HepG2 (cell line): ENCODE data around the gene BCL2L1. TPM values are rescaled to one million over a fixed set of nuclear protein-coding genes. Genes with fewer than 3 reads are reported as not detected.
"Not testable (repeated sequence)": the region's sequence is repeated elsewhere in the genome, so short reads cannot be mapped to it uniquely, and the experiment has no call there.

ENCODE experiments used
- ATAC-seq: fragments of 200-7000 bp; cut with Tn5 transposase; 3 replicates; pipeline ENCODE4 v1.9.1; 2020; ENCODE audit warnings: mild to moderate bottlenecking, moderate library complexity
- BruUV-seq: library from RNA; stranded (reverse); fragments of 400-500 nt; replicated peaks from 2 replicates; lab custom pipeline; 2021; lab: Mats Ljungman, UMichigan
- CTCF ChIA-PET: fragments of 300-600 bp; formaldehyde crosslinking; extraction: SDS; loops from one replicate; lab custom pipeline; 2021; ENCODE audit warnings: low total read pairs, inconsistent platforms, low intra/inter-chr PET ratio; lab: Yijun Ruan, JAX
- POLR2A ChIA-PET: fragments of 350-600 bp; sonication (Branson Sonifier 250); formaldehyde crosslinking; loops from one replicate; lab custom pipeline; 2020; ENCODE audit warnings: antibody characterized with exemption, inconsistent platforms; lab: Yijun Ruan, JAX
- DNase-seq: peaks from one replicate; pipeline ENCODE4 v3.0.0-alpha.2; 2015; ENCODE audit warnings: low spot score
- FAIRE-seq: peaks from 3 replicates; lab custom pipeline; 2011; peaks lifted over from hg19 to GRCh38; lab: Jason Lieb, UNC
- H2AFZ ChIP-seq: one replicate; pipeline ENCODE4 v1.6.1; 2011; ENCODE audit warnings: low read length, inconsistent platforms
- H3K27ac ChIP-seq: fragments of 300-600 bp; 3 replicates; pipeline ENCODE4 v1.8.0; 2011; ENCODE audit warnings: mixed run types, mild to moderate bottlenecking, mixed read lengths, low read length, inconsistent platforms; ENCODE audit not compliant: insufficient read depth; ENCODE audit errors: extremely low read length
- H3K27me3 ChIP-seq, 2 experiments: fragments of 200-600 bp in 1 of 2; 2 replicates in 1 of 2; 3 replicates in 1 of 2; pipeline versions ENCODE4 v1.6.0 to v1.8.0; 2011; ENCODE audit warnings: low read length in 2 of 2, mild to moderate bottlenecking in 2 of 2, moderate library complexity in 2 of 2, inconsistent platforms in 1 of 2; ENCODE audit not compliant: insufficient read depth in 2 of 2, control insufficient read depth in 1 of 2
- H3K36me3 ChIP-seq, 2 experiments: fragments of 200-600 bp in 1 of 2; replicated peaks in 1 of 2; 2 replicates in 1 of 2; 3 replicates in 1 of 2; pipeline versions ENCODE4 v1.5.1 to v1.8.0; 2011; ENCODE audit warnings: low read length in 2 of 2, inconsistent platforms in 1 of 2; ENCODE audit not compliant: insufficient read depth in 2 of 2, control insufficient read depth in 1 of 2
- H3K4me1 ChIP-seq: 2 replicates; pipeline ENCODE4 v1.5.1; 2012; ENCODE audit warnings: low read length, inconsistent platforms; ENCODE audit not compliant: insufficient read depth
- H3K4me2 ChIP-seq: 2 replicates; pipeline ENCODE4 v1.6.0; 2011; ENCODE audit warnings: low read depth, low read length, inconsistent platforms
- H3K4me3 ChIP-seq, 3 experiments: fragments of 200-600 bp in 1 of 3; sonication (generic), shearing (Covaris generic) in 1 of 3; replicated peaks in 1 of 3; 2 replicates each; pipeline ENCODE4 v1.5.1; 2011 to 2016; ENCODE audit warnings: low read length in 3 of 3, inconsistent platforms in 2 of 3, low read depth in 2 of 3, mild to moderate bottlenecking in 2 of 3, control low read depth in 1 of 3, mixed read lengths in 1 of 3; ENCODE audit not compliant: insufficient read depth in 1 of 3
- H3K79me2 ChIP-seq: one replicate; pipeline ENCODE4 v1.6.1; 2011; ENCODE audit warnings: low read length, inconsistent platforms; ENCODE audit not compliant: insufficient read depth
- H3K9ac ChIP-seq: 2 replicates; pipeline ENCODE4 v1.6.0; 2011; ENCODE audit warnings: mild to moderate bottlenecking, low read depth, low read length, inconsistent platforms; ENCODE audit not compliant: insufficient read depth
- H3K9me3 ChIP-seq: 2 replicates; pipeline ENCODE4 v1.5.1; 2012; ENCODE audit warnings: mild to moderate bottlenecking, low read length
- H4K20me1 ChIP-seq: 2 replicates; pipeline ENCODE4 v1.6.0; 2011; ENCODE audit warnings: inconsistent platforms, mild to moderate bottlenecking, low read length, moderate library complexity; ENCODE audit not compliant: insufficient read depth
- NR2F6 ChIP-seq, 2 experiments: IDR thresholded peaks; 2 replicates each; pipeline ENCODE4 v1.6.1; 2016; ENCODE audit warnings: antibody characterized with exemption in 1 of 2, mild to moderate bottlenecking in 1 of 2
- SALL2 ChIP-seq: sonication (generic); formaldehyde crosslinking; IDR thresholded peaks from 2 replicates; pipeline ENCODE4 v1.8.1; 2023; ENCODE audit warnings: mild to moderate bottlenecking, missing genetic modification reagents, inconsistent platforms
- ZFP36L2 ChIP-seq: sonication (generic); formaldehyde crosslinking; IDR thresholded peaks from 2 replicates; pipeline ENCODE4 v1.4.0; 2020; ENCODE audit warnings: missing genetic modification reagents
- ZNF10 ChIP-seq: sonication (generic); formaldehyde crosslinking; IDR thresholded peaks from 2 replicates; pipeline ENCODE4 v1.4.0; 2020; ENCODE audit warnings: mild to moderate bottlenecking, low read depth, missing genetic modification reagents, borderline replicate concordance
- ZNF337 ChIP-seq: sonication (generic); formaldehyde crosslinking; IDR thresholded peaks from 2 replicates; pipeline ENCODE4 v1.5.1; 2020; ENCODE audit warnings: missing genetic modification reagents, low read depth, mild to moderate bottlenecking, borderline replicate concordance
- ZNF557 ChIP-seq: sonication (generic); formaldehyde crosslinking; IDR thresholded peaks from 2 replicates; pipeline ENCODE4 v1.4.0; 2020; ENCODE audit warnings: missing genetic modification reagents
- ZNF639 ChIP-seq: conservative IDR thresholded peaks from 2 replicates; pipeline ENCODE4 v1.6.1; 2018; ENCODE audit warnings: missing genetic modification reagents
- WGBS: methylation state at CpG from one replicate; pipeline ENCODE4 v1.1.6; 2017; ENCODE audit warnings: low lambda C conversion rate; 5-methylcytosine and 5-hydroxymethylcytosine counted together
- in situ Hi-C: cut with HindIII; loops from 2 replicates; pipeline ENCODE4 v1.10.0; 2017; ENCODE audit warnings: low pct_unique_long_range_greater_than_20kb; ENCODE audit not compliant: extremely low pct_ligation_motif_present
- intact Hi-C: fragments of 100-400 bp; cut with micrococcal nuclease; formaldehyde crosslinking; loops from one replicate; pipeline ENCODE4 v1.10.0; 2022; ENCODE audit not compliant: unreplicated experiment
- polyA plus RNA-seq, 8 experiments: library from polyadenylated mRNA; depleted of rRNA in 3 of 8; stranded (reverse) in 7 of 8; unstranded in 1 of 8; fragments of >200 nt; fragmentation: Illumina TruSeq in 4 of 8; extraction: Trizol in 4 of 8; gene quantifications; 2 replicates each; pipeline versions ENCODE4 v1.2.1 to v1.2.3, GENCODE V29; 2011 to 2016; ENCODE audit warnings: low read depth in 4 of 8, missing spikeins in 1 of 8, mixed read lengths in 1 of 8; ENCODE audit not compliant: insufficient read depth in 1 of 8
- total RNA-seq, 5 experiments: library from RNA; depleted of rRNA; stranded (reverse); fragments of >200 nt; fragmentation: Illumina TruSeq; extraction: Trizol; gene quantifications; 2 replicates each; pipeline ENCODE4 v1.2.3, GENCODE V29; 2016; ENCODE audit warnings: low read depth in 1 of 5
- TF ChIP-seq, protein P1 (sequence below): sonication (generic); formaldehyde crosslinking; IDR thresholded peaks from 2 replicates; pipeline ENCODE4 v1.4.0; 2020; ENCODE audit warnings: missing genetic modification reagents, mild to moderate bottlenecking, borderline replicate concordance

The BCL2L1 gene
- total and polyA plus RNA-seq, 2 of the 13 experiments (the other 11 are each of a cell fraction or from before 2014, with no cell fraction given) = 164 to 258 TPM

DNA sequence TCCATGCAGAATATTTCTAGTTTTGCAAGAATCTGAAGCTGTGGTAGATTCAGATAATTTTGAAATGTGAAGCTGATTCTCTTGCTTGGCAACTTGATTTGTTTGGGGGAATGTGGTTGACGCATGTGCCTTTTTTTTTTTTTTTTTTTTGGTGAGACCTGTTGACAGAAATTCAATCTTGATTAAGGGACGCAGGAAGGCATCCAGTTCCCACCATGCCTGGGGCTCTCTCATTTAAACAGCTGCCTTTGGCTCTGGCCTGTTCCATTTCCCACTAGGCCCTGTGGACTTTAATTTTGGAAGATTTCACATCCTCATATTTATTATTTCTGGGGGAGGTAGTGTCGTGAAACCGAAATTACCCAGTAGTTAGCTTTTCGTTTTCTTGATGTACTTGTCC lies 25.0 kb upstream of the BCL2L1 start:
- TF ChIP-seq ZNF557 (CRISPR knock-in tag) = no peak
- TF ChIP-seq NR2F6 (IDR thresholded peaks at IDR 0.05) = no peak
- TF ChIP-seq NR2F6 (CRISPR knock-in tag; IDR thresholded peaks at IDR 0.05) = no peak
- no peak for TF ChIP-seq ZNF337 (CRISPR knock-in tag)
- TF ChIP-seq SALL2 (CRISPR knock-in tag) = no peak
- no peak for TF ChIP-seq ZNF639
- no peak for TF ChIP-seq ZFP36L2 (CRISPR knock-in tag)
- no peak for TF ChIP-seq ZNF10 (CRISPR knock-in tag)
- Histone ChIP-seq H3K4me1 (peaks cover 35% of the 10 kb centered on the region), H3K9me3 (no peaks in the 10 kb centered on the region), H3K27me3 (no peaks in the 10 kb centered on the region), H3K36me3 (peaks cover 8 to 49% of the 10 kb centered on the region in 2 experiments), H3K4me3 (no peak overlapping the region), H4K20me1 (no peaks in the 10 kb centered on the region), H2AFZ (no peak overlapping the region), H3K9ac (no peak overlapping the region), H3K4me2 (no peak overlapping the region), H3K79me2 (peaks cover 92% of the 10 kb centered on the region), H3K27ac (no peak overlapping the region)
- CTCF ChIA-PET = no interaction called here
- POLR2A ChIA-PET = interaction anchor here (1.5 kb wide), 1 partner anchor 9 kb away, joined by 5 read pairs; the partner anchor contains the start of gene TPX2
- WGBS = 96% methylated on average over 5 of the region's 5 CpGs
- in situ Hi-C loops = no loop called here
- no peak for FAIRE-seq
- no TSS peak for BruUV-seq
- ATAC-seq = no peak
- intact Hi-C loops = no loop called here
- DNase-seq = no peak

- H3K4me1 ChIP-seq = peaks cover 40% of the 10 kb centered on the region
- H3K4me2 ChIP-seq, H4K20me1 ChIP-seq, intact Hi-C loops, H3K9ac ChIP-seq, CTCF ChIA-PET, BruUV-seq, ATAC-seq: not testable (repeated sequence)
- H3K36me3 ChIP-seq = peaks cover 8 to 46% of the 10 kb centered on the region in 2 experiments
- 96% methylated on average over 14 of the region's 14 CpGs for WGBS
- POLR2A ChIA-PET = interaction anchor here (1.5 kb wide), 1 partner anchor 8 kb away, joined by 5 read pairs; the partner anchor contains the start of gene TPX2
- TF ChIP-seq, protein P1, sequence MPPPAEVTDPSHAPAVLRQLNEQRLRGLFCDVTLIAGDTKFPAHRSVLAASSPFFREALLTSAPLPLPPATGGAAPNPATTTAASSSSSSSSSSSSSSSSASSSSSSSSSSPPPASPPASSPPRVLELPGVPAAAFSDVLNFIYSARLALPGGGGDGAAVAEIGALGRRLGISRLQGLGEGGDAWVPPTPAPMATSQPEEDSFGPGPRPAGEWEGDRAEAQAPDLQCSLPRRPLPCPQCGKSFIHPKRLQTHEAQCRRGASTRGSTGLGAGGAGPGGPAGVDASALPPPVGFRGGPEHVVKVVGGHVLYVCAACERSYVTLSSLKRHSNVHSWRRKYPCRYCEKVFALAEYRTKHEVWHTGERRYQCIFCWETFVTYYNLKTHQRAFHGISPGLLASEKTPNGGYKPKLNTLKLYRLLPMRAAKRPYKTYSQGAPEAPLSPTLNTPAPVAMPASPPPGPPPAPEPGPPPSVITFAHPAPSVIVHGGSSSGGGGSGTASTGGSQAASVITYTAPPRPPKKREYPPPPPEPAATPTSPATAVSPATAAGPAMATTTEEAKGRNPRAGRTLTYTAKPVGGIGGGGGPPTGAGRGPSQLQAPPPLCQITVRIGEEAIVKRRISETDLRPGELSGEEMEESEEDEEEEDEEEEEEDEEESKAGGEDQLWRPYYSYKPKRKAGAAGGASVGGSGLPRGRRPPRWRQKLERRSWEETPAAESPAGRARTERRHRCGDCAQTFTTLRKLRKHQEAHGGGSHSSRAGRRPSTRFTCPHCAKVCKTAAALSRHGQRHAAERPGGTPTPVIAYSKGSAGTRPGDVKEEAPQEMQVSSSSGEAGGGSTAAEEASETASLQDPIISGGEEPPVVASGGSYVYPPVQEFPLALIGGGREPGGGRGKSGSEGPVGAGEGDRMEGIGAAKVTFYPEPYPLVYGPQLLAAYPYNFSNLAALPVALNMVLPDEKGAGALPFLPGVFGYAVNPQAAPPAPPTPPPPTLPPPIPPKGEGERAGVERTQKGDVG (CRISPR knock-in tag) = 0 out of 2 replicates have a peak, but pooled peaks have one; percentile 42
- TF ChIP-seq, all 625 proteins: peak for 1; not testable (repeated sequence) for 624
- DNase-seq, FAIRE-seq, in situ Hi-C loops, H3K27ac ChIP-seq, H3K9me3 ChIP-seq, H2AFZ ChIP-seq, H3K27me3 ChIP-seq, H3K4me3 ChIP-seq: not testable (repeated sequence)
- peaks cover 92% of the 10 kb centered on the region for H3K79me2 ChIP-seq
Observed at GRCh38 chr20:31747028-31747427, 24.4 kb upstream of the BCL2L1 start.
